Measurements from ENCODE around the gene STARD10. TPM values are rescaled to one million over a fixed set of nuclear protein-coding genes. Genes with fewer than 3 reads are reported as not detected.

Gene STARD10
- total and polyA plus RNA-seq, 2 of the 8 experiments (the other 6 are each of a cell fraction or from before 2014, with no cell fraction given), result 23.7 to 35.7 TPM

GRCh38 chr11:72840780-72841179 is 46.9 kb upstream of the STARD10 start:
- H3K79me2 ChIP-seq (ENCODE audit: control insufficient read depth in 1 of 2, insufficient read depth in 2 of 2, low read length in 2 of 2), result no peaks in the 10 kb centered on the region
- ChIA-PET CTCF (ENCODE audit: partially characterized antibody) (interaction anchor here (0.6 to 4.1 kb wide), 13 partner anchors 9 to 370 kb away, joined by 3 to 34 read pairs (median 4); partner anchors contain the start of gene FCHSD2), POLR2A (ENCODE audit: partially characterized antibody) (interaction anchor here (0.6 to 1.2 kb wide), 3 partner anchors 13 to 302 kb away, joined by 3 to 5 read pairs (median 4); partner anchors contain the start of gene FCHSD2)
- FAIRE-seq, result no peak
- H3K27me3 ChIP-seq (replicated peaks in 1 of 4; ENCODE audit: control insufficient read depth in 3 of 4, extremely low read depth in 1 of 4, insufficient read depth in 3 of 4, low read length in 3 of 4), result no peaks in the 10 kb centered on the region
- no peaks in the 10 kb centered on the region for H3K36me3 ChIP-seq (ENCODE audit: control insufficient read depth in 2 of 4, insufficient read depth in 4 of 4, low read length in 3 of 4)
- no peak overlapping the region for H3K14ac ChIP-seq (ENCODE audit: insufficient read length)
- no peak overlapping the region for H2BK120ac ChIP-seq (replicated peaks; ENCODE audit: low read depth, low read length)
- H3K9me3 ChIP-seq (ENCODE audit: insufficient read depth in 2 of 2, low read depth in 1 of 2, low read length in 1 of 2), result no peaks in the 10 kb centered on the region
- no peak overlapping the region for H4K5ac ChIP-seq (ENCODE audit: insufficient read length, low read depth, low read length)
- H2BK12ac ChIP-seq (ENCODE audit: low read depth, low read length), result no peak overlapping the region
- no peak overlapping the region for H2BK5ac ChIP-seq (ENCODE audit: low read depth, low read length)
- no peak overlapping the region for H2BK20ac ChIP-seq (ENCODE audit: low read length)
- no peak overlapping the region for H2BK15ac ChIP-seq (ENCODE audit: low read length)
- H3K18ac ChIP-seq (ENCODE audit: extremely low read depth, low read length), result no peak overlapping the region
- no peak overlapping the region for H2AFZ ChIP-seq (ENCODE audit: low read length)
- H4K20me1 ChIP-seq (replicated peaks in 1 of 2; ENCODE audit: control insufficient read depth in 1 of 2, insufficient read depth in 2 of 2, low read length in 2 of 2), result no peaks in the 10 kb centered on the region
- no peak overlapping the region for H3K27ac ChIP-seq (ENCODE audit: low read depth, low read length)
- H3K4me2 ChIP-seq (ENCODE audit: insufficient read depth in 1 of 2, low read depth in 2 of 2, low read length in 2 of 2), result no peak overlapping the region
- 87% methylated on average over 4 of the region's 4 CpGs; no CpG with 5 or more reads in 1 of the 2 experiments for WGBS, 2 experiments (ENCODE audit: extremely low coverage in 1 of 2, insufficient coverage in 1 of 2, insufficient read length in 1 of 2, insufficient replicate concordance in 2 of 2, low coverage in 1 of 2, low lambda C conversion rate in 2 of 2, missing lambda C conversion rate in 1 of 2)
- H4K8ac ChIP-seq (ENCODE audit: extremely low read depth, insufficient read depth, low read length), result no peak overlapping the region
- no peaks in the 10 kb centered on the region for H3K4me1 ChIP-seq (replicated peaks in 1 of 4; ENCODE audit: control insufficient read depth in 3 of 4, insufficient read depth in 4 of 4, low read length in 3 of 4)
- no peak overlapping the region for H3K56ac ChIP-seq (replicated peaks; ENCODE audit: insufficient read length, low read depth, low read length)
- H4K91ac ChIP-seq (replicated peaks; ENCODE audit: insufficient read length, low read length), result no peak overlapping the region
- H3K23ac ChIP-seq (ENCODE audit: insufficient read length), result no peak overlapping the region
- H3K23me2 ChIP-seq (ENCODE audit: low read depth, low read length), result no peaks in the 10 kb centered on the region
- H3K79me1 ChIP-seq (ENCODE audit: low read depth, low read length), result no peaks in the 10 kb centered on the region
- no peak overlapping the region for H2AK5ac ChIP-seq (ENCODE audit: low read depth, low read length)
- no peak for DNase-seq (ENCODE audit: low read depth in 1 of 2, low spot score in 2 of 2)
- H3K4me3 ChIP-seq (ENCODE audit: extremely low read depth in 1 of 4, insufficient read depth in 2 of 4, low read depth in 3 of 4, low read length in 4 of 4), result no peak overlapping the region
- no peak overlapping the region for H3K9ac ChIP-seq (replicated peaks in 1 of 4; ENCODE audit: extremely low read depth in 1 of 4, low read depth in 3 of 4, low read length in 3 of 4)
- no peak overlapping the region for H3K4ac ChIP-seq (replicated peaks; ENCODE audit: insufficient read length, low read depth, low read length)
- TF ChIP-seq GABPA (IDR thresholded peaks at IDR 0.05; ENCODE audit: borderline replicate concordance, insufficient read depth, low read length) (no peak), BCL11A (IDR thresholded peaks at IDR 0.05; ENCODE audit: low read depth in 2 of 2, low read length in 2 of 2) (no peak), GTF2F1 (IDR thresholded peaks at IDR 0.05; ENCODE audit: borderline replicate concordance, low read depth, low read length) (no peak), FOSL1 (IDR thresholded peaks at IDR 0.05; ENCODE audit: insufficient read depth, low read depth, low read length) (no peak), EGR1 (IDR thresholded peaks at IDR 0.05; ENCODE audit: borderline replicate concordance, low read depth, low read length) (no peak), SIRT6 (IDR thresholded peaks at IDR 0.05; ENCODE audit: low read length) (no peak), TCF12 (IDR thresholded peaks at IDR 0.05; ENCODE audit: low read depth, low read length) (no peak), RNF2 (IDR thresholded peaks at IDR 0.05; ENCODE audit: borderline replicate concordance, low read depth, low read length, missing control alignments, poor library complexity, severe bottlenecking) (no peak), CEBPB (IDR thresholded peaks at IDR 0.05; ENCODE audit: low read depth, low read length) (peak; percentile 85), JUND (IDR thresholded peaks at IDR 0.05; ENCODE audit: low read length) (no peak), SAP30 (IDR thresholded peaks at IDR 0.05; ENCODE audit: insufficient read depth, insufficient replicate concordance, low read length) (no peak), HDAC6 (IDR thresholded peaks at IDR 0.05; ENCODE audit: low read depth, low read length) (no peak), RAD21 (IDR thresholded peaks at IDR 0.05 in 1 of 2, conservative IDR thresholded peaks at IDR 0.05 in 1 of 2; ENCODE audit: low read depth in 2 of 2, low read length in 2 of 2) (no peak), BACH1 (IDR thresholded peaks at IDR 0.05; ENCODE audit: low read length) (0 out of 2 replicates have a peak, but pooled peaks have one; percentile 12)

Measured in H1 (cell line).